Spleen (tissue), 7 donors: ENCODE results near the gene GATA2.

Source experiments
- POLR2A ChIP-seq, 3 donors: fragments of 450-650 bp; IDR thresholded peaks; one replicate each; pipeline ENCODE4 v1.5.1; 2017; ENCODE audit warnings: antibody characterized with exemption in 3 of 3, mild to moderate bottlenecking in 1 of 3
- POLR2AphosphoS5 ChIP-seq, 3 donors: sonication (generic); formaldehyde crosslinking; IDR thresholded peaks; one replicate each; pipeline ENCODE4 v1.5.1; 2017; ENCODE audit warnings: antibody characterized with exemption in 3 of 3
- TF ChIP-seq, protein P1 (sequence below), 11 experiments: fragments of 200-600 bp in 7 of 11; fragments of 450-650 bp in 4 of 11; sonication (generic) in 4 of 11; IDR thresholded peaks in 8 of 11; conservative IDR thresholded peaks in 3 of 11; 1 replicate in 7 of 11; 2 replicates in 4 of 11; pipeline versions ENCODE4 v1.4.0 to v1.8.0; 2016 to 2021; ENCODE audit warnings: antibody characterized with exemption in 11 of 11, inconsistent platforms in 4 of 11, mild to moderate bottlenecking in 1 of 11
- donor health status: DM: no; HTN: no; CAD: no; lungs with moderate emphysema.
- donor health status: DM: no; HTN: no; CAD: no.
- donor health status: DM: no; HTN: no; CAD: no.

DNA sequence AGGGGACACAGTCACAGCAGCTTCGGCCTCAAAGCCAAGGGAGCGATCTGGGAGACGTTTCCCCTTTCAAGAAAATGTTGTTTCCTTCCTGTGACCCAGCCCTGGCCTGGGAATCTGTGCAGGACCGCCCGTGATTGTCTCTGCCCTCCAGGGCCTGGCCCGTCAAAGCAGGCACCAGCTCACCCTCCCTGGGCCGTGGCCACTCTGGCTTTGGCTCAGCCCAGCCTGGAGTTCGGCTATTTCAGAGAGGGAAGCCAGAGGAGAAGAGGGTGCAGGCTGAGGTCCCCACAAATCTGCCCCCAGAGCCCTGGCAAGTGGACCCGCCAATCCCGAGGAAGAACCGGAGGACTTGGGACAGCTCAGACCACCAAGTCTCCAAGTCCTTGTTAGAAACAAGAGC lies 12.7 kb downstream of the GATA2 start:
- peak; percentile 47 to 81 (median 73) for TF ChIP-seq POLR2AphosphoS5 (IDR thresholded peaks at IDR 0.05)
- TF ChIP-seq, protein P1, sequence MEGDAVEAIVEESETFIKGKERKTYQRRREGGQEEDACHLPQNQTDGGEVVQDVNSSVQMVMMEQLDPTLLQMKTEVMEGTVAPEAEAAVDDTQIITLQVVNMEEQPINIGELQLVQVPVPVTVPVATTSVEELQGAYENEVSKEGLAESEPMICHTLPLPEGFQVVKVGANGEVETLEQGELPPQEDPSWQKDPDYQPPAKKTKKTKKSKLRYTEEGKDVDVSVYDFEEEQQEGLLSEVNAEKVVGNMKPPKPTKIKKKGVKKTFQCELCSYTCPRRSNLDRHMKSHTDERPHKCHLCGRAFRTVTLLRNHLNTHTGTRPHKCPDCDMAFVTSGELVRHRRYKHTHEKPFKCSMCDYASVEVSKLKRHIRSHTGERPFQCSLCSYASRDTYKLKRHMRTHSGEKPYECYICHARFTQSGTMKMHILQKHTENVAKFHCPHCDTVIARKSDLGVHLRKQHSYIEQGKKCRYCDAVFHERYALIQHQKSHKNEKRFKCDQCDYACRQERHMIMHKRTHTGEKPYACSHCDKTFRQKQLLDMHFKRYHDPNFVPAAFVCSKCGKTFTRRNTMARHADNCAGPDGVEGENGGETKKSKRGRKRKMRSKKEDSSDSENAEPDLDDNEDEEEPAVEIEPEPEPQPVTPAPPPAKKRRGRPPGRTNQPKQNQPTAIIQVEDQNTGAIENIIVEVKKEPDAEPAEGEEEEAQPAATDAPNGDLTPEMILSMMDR (IDR thresholded peaks at IDR 0.05 in 8 of 11, conservative IDR thresholded peaks at IDR 0.05 in 3 of 11), result no peak
- TF ChIP-seq POLR2A (IDR thresholded peaks at IDR 0.05), result no peak
